Muscle of back (tissue), 11 donors: ENCODE results near the gene CPA5. TPM values are rescaled to one million over a fixed set of nuclear protein-coding genes. Genes with fewer than 3 reads are reported as not detected.

Source experiments
- DNase-seq, 3 donors: peaks; one replicate each; pipeline versions ENCODE4 v3.0.0 to v3.0.0-alpha.2; 2013
- polyA plus RNA-seq, 10 donors: library from polyadenylated mRNA; unstranded; fragments of 120-200 nt; gene quantifications; one replicate each; pipeline ENCODE4 v1.2.1, GENCODE V29; 2013; ENCODE audit not compliant: insufficient read length in 10 of 10

Gene CPA5
- polyA plus RNA-seq, 10 donors, result 1.4 to 6.0 (median 2.3) TPM

DNA sequence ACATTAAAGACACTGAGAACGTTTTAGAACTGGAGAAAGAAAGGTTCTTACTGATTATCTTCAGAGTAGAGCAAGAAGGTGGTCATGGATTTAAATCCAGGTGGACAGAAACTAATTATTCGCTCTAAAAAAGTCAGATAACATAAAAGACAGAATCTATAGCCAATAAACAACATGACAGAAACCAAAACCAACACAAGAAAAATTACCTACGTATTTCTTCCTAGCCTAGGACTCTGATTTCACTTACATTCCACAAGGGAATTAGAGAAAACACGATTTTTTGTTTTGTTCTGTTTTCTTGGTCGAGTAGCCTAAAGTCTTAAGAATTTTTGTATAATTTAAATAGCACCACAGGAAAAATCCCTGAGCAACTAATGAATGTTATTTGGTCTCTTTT lies 50.8 kb downstream of the CPA5 start:
- peak in 1 of 3 donors; percentile 48 for DNase-seq

DNA sequence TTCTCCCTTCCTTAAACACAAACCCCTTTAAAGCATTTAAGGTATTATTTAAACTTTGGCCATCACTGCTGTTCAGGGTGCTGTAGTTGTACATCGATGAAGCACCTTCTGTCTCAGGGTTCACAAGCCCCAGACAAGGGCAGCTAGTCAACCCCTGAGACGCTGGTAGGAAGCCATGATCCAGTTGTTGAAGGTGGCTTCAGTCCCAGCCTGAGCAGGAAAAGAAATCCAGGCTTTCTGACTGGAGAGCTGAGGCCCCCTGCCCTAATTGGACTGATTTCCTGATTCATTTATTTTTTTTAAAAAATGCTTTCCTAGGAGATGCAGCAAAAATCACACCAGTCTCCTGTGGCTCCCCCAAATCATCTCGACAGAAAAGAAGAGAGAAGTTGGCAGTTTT lies 51.5 kb downstream of the CPA5 start:
- DNase-seq, result peak in 2 of 3 donors; percentile 55 to 81

DNA sequence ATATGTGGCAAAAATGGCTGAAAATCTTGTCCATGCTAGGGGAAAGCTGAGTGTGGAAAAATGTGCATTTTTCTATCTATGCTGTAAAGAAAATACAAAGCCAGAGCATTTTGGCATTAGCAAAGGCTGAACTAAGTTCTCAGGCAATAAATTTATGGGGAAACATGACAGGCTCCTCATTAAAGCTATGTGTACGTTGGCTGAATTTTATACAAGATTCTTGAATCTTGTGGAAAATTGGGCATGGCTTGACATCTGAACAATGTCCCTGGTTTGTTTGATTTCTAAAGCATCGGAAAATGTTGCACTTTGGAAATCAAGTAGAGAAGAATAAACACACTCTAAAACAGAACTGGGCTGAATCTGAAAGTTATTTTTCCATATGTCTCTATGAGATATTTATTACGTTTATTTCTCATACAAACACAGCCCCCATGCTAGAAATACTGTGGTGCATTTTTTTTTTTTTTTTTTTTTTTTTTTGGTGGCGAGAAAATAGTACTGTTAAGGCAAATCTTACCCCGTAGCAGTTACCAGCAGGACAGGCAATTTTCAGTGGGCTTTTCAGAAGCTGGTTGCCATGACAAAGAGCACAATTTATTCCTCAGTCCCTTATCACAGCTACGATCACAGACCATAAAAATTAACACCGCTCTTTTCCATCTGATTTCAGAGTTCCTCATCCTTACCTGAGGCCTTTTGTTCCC lies 52.6 kb downstream of the CPA5 start:
- peak in 2 of 3 donors; percentile 73 to 89 for DNase-seq

DNA sequence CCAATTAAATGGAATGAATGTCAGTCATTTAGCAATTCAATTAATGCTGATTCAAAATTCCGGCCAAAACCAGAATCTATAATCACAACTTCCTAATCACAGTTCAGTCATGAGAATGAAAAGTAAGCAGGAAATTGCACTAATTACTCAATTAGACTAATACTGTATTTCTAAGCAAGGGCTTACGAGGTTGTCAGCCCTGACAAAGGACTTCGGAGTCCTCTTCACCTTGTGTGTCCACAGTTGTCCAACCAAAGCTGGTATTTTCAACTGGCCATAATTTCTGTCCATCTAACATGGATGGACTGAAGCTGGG lies 53.1 kb downstream of the CPA5 start:
- DNase-seq, result no peak

DNA sequence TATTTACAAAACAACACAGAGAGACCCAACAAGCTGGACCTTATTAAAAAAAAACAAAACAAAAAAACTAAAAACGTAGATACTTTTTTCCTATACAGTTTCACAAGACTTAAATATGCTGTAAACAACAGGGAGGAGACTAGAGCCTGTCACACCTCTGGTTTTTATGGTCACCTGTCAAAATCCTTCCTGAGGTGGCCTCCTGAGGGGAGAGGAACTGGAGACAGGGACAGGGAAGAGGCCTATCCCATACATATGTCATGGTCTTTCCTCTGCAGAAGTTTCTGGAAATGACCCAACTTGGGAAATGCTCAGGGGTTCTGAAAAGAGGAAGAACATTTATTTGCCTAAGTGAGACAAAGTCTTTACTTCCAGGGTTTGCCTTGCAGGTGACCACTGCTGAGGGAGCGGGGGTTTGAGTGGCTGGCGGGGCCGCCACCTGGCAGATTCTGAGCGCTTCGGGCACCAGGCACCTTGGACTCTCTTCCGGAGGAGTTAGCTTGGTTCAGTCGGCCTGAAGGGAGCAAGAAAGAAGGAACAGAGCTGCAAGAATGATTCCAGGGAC lies 54.0 kb downstream of the CPA5 start:
- DNase-seq, result peak in 1 of 3 donors; percentile 62

DNA sequence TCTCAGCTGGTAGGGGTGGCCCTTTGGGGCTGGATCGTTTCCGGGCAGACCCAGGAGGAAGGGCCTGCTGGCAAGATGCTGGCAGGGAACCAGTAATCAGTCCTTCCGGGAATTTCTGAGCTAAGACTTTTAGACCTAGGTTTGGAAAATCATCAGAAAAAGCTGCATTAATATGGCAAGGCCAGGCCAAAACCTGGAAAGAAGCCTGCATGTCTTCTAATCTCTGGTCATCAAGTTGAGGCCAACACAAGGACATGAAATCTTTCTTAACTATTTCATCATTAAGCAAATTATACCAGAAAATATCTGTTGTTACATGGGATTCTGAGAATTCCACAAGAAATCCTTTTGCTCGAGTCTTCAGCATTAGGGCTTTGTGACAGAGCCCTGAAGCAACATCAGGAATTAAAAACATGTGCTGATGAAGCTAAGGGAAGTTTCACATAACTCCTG lies 55.5 kb downstream of the CPA5 start:
- peak in 2 of 3 donors; percentile 66 to 68 for DNase-seq

DNA sequence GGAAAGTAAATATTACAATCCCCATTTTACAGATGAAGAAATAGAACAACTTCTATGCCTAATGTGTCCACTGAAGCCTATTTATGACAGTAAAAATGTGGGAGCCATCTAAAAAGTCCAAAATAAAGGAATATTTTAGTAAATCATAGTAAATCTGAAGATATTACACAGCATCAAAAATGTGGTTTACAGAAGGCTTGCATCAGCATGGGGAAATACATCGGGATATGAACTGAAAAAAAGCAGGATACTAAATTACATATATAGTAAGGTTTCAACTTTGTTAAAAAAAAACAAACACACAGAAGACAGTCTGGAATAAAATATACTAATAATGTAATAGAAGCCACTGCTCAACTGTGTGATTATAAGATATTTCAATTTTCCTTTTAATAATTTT lies 56.5 kb downstream of the CPA5 start:
- peak in 1 of 3 donors; percentile 15 for DNase-seq

DNA sequence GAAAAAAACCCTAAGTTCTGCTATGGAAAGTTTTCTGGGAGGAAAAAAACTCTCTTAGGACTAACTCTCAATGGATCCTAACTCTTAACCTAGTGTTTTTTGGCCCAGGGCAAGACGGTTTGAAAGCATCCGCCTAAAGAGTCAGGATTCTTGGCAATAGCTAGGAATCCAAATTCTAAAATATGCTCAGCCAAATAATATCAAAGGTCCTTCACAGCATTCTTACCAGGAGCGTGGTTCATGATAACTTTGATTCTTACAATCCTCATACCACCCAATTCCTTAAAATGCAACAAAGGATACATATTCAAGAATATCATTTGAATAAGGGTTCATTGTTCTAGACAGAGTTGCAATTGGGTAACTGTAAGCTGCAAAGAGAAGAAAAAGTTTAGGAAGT lies 57.0 kb downstream of the CPA5 start:
- peak in 1 of 3 donors; percentile 52 for DNase-seq

DNA sequence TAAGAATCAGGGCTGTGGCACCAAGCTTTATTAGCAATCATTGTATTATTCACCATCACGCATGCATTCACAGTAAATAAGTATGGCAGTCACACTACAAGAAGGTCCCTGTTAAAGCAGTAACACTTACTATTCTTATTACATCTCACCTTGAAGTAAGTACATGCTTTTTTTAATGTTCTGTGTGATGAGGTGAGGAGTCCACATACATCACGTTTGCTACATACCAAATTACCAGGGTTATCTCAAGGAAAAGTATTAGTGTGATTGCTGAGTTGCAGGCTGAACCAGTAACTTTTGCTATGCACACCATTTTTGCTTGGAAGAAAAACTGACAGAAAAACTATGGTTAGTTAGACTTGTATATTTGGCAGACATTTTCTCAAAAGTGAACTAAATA lies 60.4 kb downstream of the CPA5 start:
- DNase-seq, result no peak

DNA sequence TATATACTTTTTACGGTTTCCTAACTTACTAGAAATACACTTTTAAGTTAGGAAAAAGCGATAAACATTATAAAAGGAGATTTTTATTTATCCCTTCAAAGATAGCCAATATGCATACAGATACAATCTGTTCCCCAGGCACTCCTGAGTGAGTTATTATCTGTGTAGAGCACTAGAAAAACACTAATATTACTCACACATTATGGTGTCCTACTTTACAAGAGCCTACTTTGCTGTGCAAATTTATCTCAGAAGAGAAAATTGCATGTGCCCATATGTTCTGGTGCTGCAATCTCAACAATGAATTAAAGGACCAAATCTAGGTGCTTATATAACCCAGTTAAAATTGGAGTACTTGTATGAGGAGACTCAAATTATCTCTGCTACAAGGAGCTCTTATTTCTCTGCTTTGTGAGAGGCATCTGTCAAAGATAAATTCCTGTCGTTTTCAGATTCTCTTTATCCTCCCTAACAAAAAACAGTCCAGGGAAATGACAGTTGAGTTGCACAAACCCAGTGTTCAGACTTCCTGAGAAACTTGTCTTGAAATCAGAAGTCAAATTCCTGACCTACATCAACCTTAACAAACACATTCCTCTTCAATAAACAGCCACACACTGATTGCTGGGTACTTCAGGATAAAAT lies 64.6 kb downstream of the CPA5 start:
- peak in 1 of 3 donors; percentile 13 for DNase-seq

DNA sequence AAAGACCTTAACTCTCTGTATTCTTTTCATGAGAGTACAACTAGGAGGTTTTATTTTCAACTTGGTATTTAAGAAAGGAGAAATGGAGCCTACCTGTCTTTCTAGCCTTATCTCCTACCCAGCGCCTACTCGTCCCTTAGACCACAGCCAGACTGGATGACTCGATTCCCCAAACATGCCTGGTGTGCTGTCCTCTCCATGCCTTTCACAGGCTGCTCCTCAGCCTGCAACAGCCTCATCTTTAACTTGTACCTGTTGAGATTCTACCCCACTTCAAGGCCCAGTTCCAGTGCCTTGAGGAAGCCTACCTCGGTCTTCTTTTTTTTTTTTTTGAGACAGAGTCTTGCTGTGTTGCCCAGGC lies 65.1 kb downstream of the CPA5 start:
- DNase-seq, result no peak

DNA sequence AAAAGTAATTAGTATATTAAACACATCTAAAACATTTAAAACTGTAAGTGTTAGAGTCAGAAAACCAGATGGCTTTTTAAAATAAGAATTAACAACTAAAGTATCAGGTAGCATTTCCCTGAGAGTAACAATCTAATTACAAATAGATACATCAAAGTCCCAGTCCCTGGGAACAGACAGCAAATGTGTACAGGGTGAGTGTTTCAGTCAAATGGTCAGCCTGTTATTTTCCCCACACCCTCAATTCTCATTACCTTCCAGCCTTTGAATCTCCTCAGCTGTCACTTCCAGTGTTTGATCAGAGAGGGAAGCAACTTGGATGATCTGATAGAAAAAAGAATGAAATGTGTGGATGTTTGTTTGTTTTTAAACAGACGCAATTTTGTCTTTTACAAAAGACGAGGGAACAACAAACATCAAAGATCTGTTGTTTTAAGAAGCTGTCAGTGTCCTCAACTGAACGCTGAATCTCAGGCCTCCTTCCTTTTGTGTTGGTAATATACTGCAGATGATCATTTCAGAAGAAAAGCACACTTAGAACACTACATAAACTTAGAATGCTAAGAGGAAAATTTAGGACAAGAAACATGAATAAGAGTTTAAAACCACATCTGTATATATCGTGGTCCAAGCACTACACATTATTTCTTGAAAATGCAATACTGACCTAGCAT lies 66.4 kb downstream of the CPA5 start:
- peak in 1 of 3 donors; percentile 7 for DNase-seq

DNA sequence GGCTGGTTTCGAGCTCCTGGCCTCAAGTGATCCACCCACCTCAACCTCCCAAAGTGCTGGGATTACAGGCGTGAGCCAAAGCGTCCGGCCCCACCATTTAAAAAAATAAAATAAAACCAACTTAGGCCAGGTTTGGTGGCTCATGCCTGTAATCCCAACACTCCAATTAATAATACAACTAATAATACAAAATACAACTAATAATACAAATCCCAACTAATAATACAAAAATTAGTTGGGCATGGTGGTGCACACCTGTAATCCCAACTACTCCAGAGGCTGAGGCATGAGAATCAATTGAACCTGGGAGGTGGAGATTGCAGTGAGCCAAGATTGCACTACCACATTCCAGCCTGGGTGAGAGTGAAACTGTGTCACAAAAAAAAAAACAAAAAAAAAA lies 68.6 kb downstream of the CPA5 start:
- DNase-seq, result no peak

DNA sequence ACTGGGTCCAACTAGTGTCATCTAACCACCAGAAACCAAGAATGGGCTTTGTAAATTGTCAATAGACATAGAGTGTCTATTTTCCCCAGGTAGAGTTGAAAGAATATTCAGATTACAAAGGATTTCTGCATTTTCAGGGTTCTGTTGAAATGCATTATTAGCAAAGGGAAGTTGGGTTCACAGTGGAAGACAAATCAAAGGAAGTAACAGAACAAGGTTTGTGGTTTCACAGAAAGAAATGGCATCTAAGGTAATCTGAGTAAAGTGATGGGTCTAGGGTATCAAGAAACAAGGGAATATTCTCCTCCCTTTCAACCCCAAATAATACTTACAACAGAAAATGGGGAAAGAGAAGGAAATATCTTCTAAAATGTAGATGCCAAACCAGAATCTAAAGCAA lies 70.4 kb downstream of the CPA5 start:
- no peak for DNase-seq

DNA sequence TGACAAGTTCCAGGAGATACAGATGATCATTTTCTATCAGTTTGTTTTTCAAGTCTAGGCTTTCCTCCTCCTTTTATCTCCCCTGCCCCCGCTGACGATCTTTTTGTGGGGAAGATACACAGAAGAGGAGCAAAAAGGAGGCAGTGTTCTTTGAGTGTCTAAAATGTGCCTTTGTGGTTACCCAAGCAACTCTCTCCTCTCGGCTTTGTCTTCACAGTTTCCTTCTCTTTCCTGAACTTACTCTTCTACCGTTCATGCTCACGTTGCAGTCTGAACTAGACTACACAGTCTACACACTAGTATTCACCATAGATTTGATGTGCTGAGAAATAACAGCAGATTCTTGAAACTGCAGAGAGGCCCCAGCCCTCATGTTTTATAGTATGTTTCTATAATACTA lies 72.6 kb downstream of the CPA5 start:
- DNase-seq, result peak in 1 of 3 donors; percentile 51

DNA sequence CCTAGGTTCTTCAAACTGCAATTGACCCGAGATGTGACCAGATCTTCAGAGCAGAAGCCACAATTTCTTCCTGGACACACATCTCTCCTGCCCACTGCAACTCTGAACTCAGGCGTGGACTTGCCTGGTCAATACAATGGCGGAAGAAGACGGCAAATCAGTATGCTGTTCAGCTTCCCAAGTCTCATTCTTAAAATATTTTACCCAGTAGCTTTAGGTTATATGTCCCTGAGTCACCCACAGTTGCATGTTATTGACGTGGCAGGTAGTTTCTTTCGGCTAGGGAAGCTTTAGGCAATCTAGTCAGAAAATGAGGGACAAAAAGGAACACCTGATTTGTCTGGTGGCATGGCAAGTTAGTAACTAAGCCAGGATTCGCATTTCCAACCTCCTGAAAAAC lies 73.7 kb downstream of the CPA5 start:
- DNase-seq, result no peak

Other genes with a start within 250 kb of the CPA5 start
- gene TMEM209, start 139.4 kb upstream of the CPA5 start, polyA plus RNA-seq, result 10 to 100 TPM in 8 of 10 donors, 1 to 10 TPM in 2; 7.8 to 14.3 (median 11.1) TPM
- gene SSMEM1, start 137.0 kb upstream of the CPA5 start, polyA plus RNA-seq, result under 1 TPM in 1 of 10 donors, not detected in 9; 0.18 TPM
- 1 to 10 TPM in 3 of 10 donors, under 1 TPM in 7; 0.25 to 1.1 (median 0.61) TPM for gene CPA2, start 78.0 kb upstream of the CPA5 start, polyA plus RNA-seq
- 1 to 10 TPM; 1.2 to 5.2 (median 2.1) TPM for gene CPA4, start 51.7 kb upstream of the CPA5 start, polyA plus RNA-seq
- gene CPA1, start 35.7 kb downstream of the CPA5 start, polyA plus RNA-seq, result 1 to 10 TPM; 1.6 to 5.1 (median 3.8) TPM
- gene CEP41, start 96.2 kb downstream of the CPA5 start, polyA plus RNA-seq, result 10 to 100 TPM; 17.7 to 35.3 (median 25.4) TPM
- gene MEST, start 147.3 kb downstream of the CPA5 start, polyA plus RNA-seq, result 1,000 to 10,000 TPM in 4 of 10 donors, 100 to 1,000 TPM in 6; 602 to 1,329 (median 947) TPM